ENCODE data around the gene MKLN1.

DNA sequence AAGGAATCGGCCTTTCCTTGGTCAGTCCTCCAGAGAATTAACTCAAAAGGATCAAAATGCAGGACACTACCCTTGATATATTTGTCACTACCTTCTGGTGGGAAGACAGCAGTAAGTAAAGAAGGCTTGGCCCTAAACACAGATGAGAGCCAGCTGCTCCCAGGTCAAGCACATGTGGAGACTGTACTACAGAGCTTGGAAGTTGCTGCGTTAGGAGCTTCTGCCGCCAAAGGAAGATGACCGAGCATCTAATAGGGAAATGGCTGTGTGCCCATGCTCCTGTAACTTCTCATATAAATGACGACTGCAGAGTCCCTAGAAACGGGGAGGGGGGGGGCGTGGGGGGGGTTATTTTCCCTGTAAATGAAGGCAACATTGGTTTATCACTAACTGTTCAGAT is 169.8 kb downstream of the MKLN1 start:
- TF ChIP-seq EP300 (IDR thresholded peaks at IDR 0.05; ENCODE audit: borderline replicate concordance in 1 of 2, low read depth in 1 of 2, low read length in 1 of 2) (no peak), RAD21 (IDR thresholded peaks at IDR 0.05; ENCODE audit: low read length) (no peak), RFX5 (IDR thresholded peaks at IDR 0.05; ENCODE audit: low read length) (no peak), EZH2phosphoT487 (IDR thresholded peaks at IDR 0.05; ENCODE audit: borderline replicate concordance, low read depth) (no peak)
- TF ChIP-seq, protein P1, sequence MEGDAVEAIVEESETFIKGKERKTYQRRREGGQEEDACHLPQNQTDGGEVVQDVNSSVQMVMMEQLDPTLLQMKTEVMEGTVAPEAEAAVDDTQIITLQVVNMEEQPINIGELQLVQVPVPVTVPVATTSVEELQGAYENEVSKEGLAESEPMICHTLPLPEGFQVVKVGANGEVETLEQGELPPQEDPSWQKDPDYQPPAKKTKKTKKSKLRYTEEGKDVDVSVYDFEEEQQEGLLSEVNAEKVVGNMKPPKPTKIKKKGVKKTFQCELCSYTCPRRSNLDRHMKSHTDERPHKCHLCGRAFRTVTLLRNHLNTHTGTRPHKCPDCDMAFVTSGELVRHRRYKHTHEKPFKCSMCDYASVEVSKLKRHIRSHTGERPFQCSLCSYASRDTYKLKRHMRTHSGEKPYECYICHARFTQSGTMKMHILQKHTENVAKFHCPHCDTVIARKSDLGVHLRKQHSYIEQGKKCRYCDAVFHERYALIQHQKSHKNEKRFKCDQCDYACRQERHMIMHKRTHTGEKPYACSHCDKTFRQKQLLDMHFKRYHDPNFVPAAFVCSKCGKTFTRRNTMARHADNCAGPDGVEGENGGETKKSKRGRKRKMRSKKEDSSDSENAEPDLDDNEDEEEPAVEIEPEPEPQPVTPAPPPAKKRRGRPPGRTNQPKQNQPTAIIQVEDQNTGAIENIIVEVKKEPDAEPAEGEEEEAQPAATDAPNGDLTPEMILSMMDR (IDR thresholded peaks at IDR 0.05), result no peak

All from SK-N-SH (cell line).